ENCODE data around the gene TMEM51. TPM values are rescaled to one million over a fixed set of nuclear protein-coding genes. Genes with fewer than 3 reads are reported as not detected.

Gene TMEM51
- total and polyA plus RNA-seq, 9 of the 15 experiments (the other 6 are each of a cell fraction or from before 2014, with no cell fraction given): 0.06 to 1.4 (median 0.58) TPM

DNA sequence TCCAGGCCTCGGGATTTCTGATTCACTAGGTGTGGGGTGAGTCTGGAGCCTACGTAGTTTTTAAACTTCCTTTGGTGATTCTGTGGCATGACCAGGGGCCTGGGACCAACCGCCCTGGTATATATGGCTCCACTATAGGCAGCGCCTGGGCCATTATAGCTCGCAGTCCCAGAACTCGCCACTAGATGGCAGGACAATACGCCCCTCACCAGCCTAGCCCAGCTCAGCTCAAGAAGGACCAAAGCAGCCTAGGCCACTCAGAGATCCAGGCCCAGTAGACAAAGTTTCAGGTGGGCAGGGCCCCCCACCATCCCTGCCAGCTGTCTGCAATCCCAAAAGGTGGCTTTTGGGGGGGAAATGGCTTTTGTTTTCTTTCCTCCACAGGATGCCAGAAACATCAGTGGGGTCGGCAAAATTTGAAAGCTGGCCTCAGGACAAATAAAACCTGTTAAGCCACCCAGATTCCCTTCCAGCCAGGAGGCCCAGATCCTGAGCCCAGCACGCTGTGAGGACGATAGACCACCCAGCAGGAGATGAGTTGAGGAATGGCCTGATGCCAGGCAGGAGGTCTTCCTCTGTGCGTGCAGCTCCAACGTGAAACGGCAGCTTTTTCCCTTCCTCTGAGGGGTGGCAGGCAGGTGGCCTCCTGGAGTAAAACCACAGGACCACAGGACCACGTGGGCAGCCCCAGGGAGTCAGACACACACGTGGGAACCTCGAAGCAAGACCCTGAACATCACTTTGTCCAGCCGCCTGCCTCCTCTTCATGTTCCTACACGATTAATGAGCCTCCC, 24.8 kb upstream of the TMEM51 start (continued):
- TF ChIP-seq, protein P1, sequence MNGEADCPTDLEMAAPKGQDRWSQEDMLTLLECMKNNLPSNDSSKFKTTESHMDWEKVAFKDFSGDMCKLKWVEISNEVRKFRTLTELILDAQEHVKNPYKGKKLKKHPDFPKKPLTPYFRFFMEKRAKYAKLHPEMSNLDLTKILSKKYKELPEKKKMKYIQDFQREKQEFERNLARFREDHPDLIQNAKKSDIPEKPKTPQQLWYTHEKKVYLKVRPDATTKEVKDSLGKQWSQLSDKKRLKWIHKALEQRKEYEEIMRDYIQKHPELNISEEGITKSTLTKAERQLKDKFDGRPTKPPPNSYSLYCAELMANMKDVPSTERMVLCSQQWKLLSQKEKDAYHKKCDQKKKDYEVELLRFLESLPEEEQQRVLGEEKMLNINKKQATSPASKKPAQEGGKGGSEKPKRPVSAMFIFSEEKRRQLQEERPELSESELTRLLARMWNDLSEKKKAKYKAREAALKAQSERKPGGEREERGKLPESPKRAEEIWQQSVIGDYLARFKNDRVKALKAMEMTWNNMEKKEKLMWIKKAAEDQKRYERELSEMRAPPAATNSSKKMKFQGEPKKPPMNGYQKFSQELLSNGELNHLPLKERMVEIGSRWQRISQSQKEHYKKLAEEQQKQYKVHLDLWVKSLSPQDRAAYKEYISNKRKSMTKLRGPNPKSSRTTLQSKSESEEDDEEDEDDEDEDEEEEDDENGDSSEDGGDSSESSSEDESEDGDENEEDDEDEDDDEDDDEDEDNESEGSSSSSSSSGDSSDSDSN (IDR thresholded peaks at IDR 0.05; ENCODE audit: borderline replicate concordance in 1 of 2, low read depth in 2 of 2, low read length in 2 of 2): no peak
- no peak for TF ChIP-seq NR2C1 (IDR thresholded peaks at IDR 0.05)
- no peak for TF ChIP-seq NR2C1 (tag; IDR thresholded peaks at IDR 0.05)
- TF ChIP-seq LARP7 (IDR thresholded peaks at IDR 0.05): no peak
- 0 out of 2 replicates have a peak, but pooled peaks have one; percentile 9 for TF ChIP-seq MAFK (IDR thresholded peaks at IDR 0.05; ENCODE audit: low read length)
- TF ChIP-seq RB1 (IDR thresholded peaks at IDR 0.05; ENCODE audit: low read depth): peak; percentile 53; the same call in 1 of the 2 replicates
- TF ChIP-seq, protein P2, sequence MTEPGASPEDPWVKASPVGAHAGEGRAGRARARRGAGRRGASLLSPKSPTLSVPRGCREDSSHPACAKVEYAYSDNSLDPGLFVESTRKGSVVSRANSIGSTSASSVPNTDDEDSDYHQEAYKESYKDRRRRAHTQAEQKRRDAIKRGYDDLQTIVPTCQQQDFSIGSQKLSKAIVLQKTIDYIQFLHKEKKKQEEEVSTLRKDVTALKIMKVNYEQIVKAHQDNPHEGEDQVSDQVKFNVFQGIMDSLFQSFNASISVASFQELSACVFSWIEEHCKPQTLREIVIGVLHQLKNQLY (CRISPR knock-in tag; conservative IDR thresholded peaks at IDR 0.05): no peak
- no peak for TF ChIP-seq ZBTB8A (IDR thresholded peaks at IDR 0.05; ENCODE audit: partially characterized antibody)
- no peak for TF ChIP-seq FOXA3 (CRISPR knock-in tag; conservative IDR thresholded peaks at IDR 0.05 in 1 of 2, IDR thresholded peaks at IDR 0.05 in 1 of 2)
- no peak for TF ChIP-seq HNRNPL (IDR thresholded peaks at IDR 0.05; ENCODE audit: low read depth, low read length)
- no peak for TF ChIP-seq STAT5B (CRISPR knock-in tag; IDR thresholded peaks at IDR 0.05)
- TF ChIP-seq, protein P3, sequence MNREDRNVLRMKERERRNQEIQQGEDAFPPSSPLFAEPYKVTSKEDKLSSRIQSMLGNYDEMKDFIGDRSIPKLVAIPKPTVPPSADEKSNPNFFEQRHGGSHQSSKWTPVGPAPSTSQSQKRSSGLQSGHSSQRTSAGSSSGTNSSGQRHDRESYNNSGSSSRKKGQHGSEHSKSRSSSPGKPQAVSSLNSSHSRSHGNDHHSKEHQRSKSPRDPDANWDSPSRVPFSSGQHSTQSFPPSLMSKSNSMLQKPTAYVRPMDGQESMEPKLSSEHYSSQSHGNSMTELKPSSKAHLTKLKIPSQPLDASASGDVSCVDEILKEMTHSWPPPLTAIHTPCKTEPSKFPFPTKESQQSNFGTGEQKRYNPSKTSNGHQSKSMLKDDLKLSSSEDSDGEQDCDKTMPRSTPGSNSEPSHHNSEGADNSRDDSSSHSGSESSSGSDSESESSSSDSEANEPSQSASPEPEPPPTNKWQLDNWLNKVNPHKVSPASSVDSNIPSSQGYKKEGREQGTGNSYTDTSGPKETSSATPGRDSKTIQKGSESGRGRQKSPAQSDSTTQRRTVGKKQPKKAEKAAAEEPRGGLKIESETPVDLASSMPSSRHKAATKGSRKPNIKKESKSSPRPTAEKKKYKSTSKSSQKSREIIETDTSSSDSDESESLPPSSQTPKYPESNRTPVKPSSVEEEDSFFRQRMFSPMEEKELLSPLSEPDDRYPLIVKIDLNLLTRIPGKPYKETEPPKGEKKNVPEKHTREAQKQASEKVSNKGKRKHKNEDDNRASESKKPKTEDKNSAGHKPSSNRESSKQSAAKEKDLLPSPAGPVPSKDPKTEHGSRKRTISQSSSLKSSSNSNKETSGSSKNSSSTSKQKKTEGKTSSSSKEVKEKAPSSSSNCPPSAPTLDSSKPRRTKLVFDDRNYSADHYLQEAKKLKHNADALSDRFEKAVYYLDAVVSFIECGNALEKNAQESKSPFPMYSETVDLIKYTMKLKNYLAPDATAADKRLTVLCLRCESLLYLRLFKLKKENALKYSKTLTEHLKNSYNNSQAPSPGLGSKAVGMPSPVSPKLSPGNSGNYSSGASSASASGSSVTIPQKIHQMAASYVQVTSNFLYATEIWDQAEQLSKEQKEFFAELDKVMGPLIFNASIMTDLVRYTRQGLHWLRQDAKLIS (CRISPR knock-in tag; IDR thresholded peaks at IDR 0.05): no peak
- no peak for TF ChIP-seq MAFG (tag; conservative IDR thresholded peaks at IDR 0.05)
- TF ChIP-seq, protein P4, sequence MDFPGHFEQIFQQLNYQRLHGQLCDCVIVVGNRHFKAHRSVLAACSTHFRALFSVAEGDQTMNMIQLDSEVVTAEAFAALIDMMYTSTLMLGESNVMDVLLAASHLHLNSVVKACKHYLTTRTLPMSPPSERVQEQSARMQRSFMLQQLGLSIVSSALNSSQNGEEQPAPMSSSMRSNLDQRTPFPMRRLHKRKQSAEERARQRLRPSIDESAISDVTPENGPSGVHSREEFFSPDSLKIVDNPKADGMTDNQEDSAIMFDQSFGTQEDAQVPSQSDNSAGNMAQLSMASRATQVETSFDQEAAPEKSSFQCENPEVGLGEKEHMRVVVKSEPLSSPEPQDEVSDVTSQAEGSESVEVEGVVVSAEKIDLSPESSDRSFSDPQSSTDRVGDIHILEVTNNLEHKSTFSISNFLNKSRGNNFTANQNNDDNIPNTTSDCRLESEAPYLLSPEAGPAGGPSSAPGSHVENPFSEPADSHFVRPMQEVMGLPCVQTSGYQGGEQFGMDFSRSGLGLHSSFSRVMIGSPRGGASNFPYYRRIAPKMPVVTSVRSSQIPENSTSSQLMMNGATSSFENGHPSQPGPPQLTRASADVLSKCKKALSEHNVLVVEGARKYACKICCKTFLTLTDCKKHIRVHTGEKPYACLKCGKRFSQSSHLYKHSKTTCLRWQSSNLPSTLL (IDR thresholded peaks at IDR 0.05): no peak
- TF ChIP-seq ARID1B (IDR thresholded peaks at IDR 0.05): no peak
- TF ChIP-seq HIVEP1 (CRISPR knock-in tag; IDR thresholded peaks at IDR 0.05): no peak
- TF ChIP-seq BHLHE40 (IDR thresholded peaks at IDR 0.05; ENCODE audit: low read length): 0 out of 2 replicates have a peak, but pooled peaks have one; percentile 13
- TF ChIP-seq CCNT2 (IDR thresholded peaks at IDR 0.05; ENCODE audit: borderline replicate concordance, extremely low read depth, insufficient read length, low read depth, low read length): no peak
- no peak for TF ChIP-seq MEF2D (tag; conservative IDR thresholded peaks at IDR 0.05; ENCODE audit: low read depth)
